Activated naive CD4-positive, alpha-beta T cell (primary cell): ENCODE data around the gene COL6A6.

Experiments used
- DNase-seq, 4 experiments: peaks; one replicate each; lab custom pipeline; 2025; lab: John Stamatoyannopoulos, UW

Gene COL6A6

GRCh38 chr3:130516645-130517512 lies at the start of gene COL6A6:
Gene COL6A6 (plus strand): TSS chr3:130517177. CDS start chr3:130560365, 43,188 bp downstream.
- no peak for DNase-seq

GRCh38 chr3:130468311-130468710 lies 48.7 kb upstream of the COL6A6 start:
- DNase-seq: no peak

DNA sequence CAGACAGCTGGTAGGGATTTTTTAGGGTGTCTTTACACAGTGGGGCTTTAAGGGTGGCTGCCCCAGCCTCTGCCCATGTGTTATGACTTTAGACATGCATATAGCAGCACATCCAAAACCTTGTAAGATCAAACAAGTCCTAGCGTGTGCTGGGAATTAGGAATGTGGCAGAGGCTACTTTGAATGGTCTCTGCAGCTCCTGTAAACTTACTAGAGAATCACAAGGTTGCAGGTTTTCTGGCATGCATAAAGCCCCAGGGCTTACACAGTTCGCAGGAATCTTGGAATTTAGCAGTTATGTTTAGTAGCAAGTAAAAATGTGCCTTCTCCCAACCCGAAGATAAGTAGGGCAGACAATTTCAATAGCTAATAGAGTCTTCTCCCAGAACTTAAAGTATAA lies 46.9 kb upstream of the COL6A6 start:
- DNase-seq: no peak

DNA sequence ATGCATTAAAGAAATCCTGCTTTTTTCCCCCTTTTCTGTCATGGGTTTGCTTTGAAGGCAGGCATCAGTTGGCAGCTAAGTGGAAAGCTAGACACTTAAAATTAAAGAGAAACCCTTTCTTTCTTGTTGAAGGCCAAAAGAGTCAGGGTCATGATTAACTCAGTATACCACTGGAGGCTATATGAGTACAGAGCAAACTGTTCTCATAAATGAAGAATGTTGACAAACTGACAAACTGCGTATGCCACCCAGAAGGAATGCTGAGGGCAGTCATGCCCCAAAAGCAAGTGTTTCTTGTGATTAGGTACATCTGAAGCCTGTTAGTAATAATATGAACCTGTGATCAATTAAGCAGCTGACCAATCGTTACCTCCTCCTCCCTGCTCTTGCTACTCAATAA lies 43.6 kb upstream of the COL6A6 start:
- DNase-seq: no peak

GRCh38 chr3:130480736-130481135 lies 36.2 kb upstream of the COL6A6 start:
- DNase-seq: no peak

GRCh38 chr3:130488288-130488687 lies 28.7 kb upstream of the COL6A6 start:
- no peak for DNase-seq

- no peak for DNase-seq
Observed at GRCh38 chr3:130488769-130489450, 28.1 kb upstream of the COL6A6 start.

DNA sequence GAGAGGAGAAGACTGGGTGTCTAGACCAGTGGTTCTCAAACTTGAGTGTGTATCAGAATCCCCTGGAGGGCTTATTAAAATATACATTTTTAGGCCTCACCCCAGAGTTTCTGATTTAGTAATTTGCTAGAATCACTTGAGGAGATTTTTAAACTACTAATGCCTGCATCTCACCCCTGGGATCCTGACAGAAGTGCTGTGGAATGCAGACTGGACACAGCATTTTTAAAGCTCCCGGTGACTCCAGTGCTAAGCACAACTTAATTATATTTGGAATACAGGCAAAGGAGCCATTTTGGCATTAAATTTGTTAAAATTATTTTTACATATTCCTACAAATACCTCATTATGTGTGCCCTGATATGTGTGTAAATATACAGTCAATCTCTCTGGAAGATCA lies 26.7 kb upstream of the COL6A6 start:
- no peak for DNase-seq

GRCh38 chr3:130491431-130491830 lies 25.5 kb upstream of the COL6A6 start:
- DNase-seq: no peak

GRCh38 chr3:130504701-130505100 lies 12.3 kb upstream of the COL6A6 start:
- no peak for DNase-seq

DNA sequence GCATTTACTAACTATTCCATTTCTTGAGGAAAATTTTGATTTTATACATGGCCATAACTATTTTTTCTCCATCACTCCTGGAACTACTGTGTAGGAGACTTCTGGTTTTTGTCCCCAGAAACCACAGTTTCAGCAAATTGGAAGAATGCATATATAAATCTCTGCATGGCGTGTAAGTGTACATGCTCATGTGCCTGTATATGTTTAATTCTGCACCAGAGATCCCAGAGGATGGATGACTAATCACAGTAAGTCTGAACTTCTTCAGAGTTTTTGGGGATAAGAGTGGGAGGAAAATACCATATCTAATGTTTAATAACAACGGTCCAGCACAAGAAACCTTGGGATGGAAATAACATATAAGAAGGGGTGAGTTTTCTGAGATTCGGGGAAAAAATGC lies 10.9 kb upstream of the COL6A6 start:
- DNase-seq: no peak

- no peak for DNase-seq
Observed at GRCh38 chr3:130507746-130508145, 9.2 kb upstream of the COL6A6 start.

DNA sequence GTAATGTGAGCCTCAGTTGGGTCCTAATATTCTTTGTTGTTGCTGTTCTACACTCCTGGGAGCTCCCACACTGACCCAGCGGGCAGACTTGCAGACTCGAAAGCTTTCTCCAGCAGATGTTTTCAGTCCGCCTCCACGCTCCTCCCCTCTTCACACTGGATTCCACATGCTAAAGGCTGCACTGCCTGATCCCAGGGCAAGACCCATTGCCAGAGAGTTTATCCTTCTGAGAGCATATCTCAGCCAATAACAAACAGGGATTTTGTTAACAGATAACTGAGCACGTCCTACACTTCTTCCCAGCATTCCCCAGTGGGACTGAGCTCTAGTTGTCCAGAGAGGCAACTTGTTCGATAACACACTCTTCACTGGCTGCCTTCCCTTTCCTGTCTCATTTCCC lies 8.0 kb upstream of the COL6A6 start:
- no peak for DNase-seq

DNA sequence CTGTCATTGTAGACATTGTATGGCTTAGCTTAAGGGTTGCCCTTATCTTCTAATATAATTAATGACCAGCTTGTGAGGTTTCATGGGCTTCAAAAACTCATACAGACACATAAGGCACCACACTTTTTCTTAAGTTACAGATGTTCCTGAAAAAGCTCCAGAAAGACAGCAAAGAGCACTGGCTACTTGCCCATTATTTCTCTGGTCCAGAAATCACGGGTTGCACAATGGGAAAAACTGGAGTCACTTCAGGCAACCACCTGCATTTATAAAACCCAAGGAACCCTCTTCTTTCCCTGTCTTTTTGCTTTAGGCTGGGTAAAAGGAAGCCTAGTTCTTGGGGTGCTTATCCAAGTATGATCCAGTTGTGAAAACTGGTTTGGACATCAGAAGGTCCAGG lies 2.3 kb upstream of the COL6A6 start:
- DNase-seq: no peak

DNA sequence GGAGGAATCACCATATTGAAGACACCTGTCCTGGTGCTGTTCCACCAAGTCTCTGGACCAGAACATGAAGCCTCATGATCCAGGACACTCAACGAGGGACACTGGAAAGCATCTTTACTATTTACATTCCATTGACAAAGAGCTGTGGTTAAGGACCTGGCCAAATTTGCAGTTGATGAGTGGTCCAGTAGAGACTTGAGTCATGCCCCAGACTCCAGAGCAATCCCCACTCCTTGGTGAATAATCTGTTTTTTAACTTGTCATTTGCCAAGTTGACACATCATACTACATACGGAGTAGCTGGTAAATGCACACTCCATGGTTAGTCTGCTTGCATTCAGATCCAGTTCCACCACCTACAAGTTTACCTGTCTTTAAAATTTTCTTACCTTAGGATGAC lies 1.2 kb upstream of the COL6A6 start:
- no peak for DNase-seq

DNA sequence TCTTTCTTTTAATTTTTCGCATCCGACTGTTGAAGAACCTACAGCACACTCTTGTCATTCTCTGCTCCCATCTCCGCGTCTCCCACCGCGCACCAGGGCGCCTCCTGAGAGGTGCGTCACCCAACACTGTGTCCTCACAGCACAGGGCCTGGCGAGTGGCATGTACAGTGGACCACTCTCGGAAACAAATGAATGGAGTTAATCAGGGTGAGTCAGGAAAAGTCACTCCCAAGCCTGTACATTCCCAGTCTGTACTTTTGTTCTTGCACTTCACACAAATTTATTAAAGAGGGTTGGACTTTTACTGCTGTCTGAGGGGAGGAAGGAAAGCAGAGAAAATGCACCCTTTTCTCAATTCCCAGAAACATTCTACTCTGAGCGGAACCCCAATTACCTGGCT lies 625 bp downstream of the COL6A6 start:
- DNase-seq: no peak

DNA sequence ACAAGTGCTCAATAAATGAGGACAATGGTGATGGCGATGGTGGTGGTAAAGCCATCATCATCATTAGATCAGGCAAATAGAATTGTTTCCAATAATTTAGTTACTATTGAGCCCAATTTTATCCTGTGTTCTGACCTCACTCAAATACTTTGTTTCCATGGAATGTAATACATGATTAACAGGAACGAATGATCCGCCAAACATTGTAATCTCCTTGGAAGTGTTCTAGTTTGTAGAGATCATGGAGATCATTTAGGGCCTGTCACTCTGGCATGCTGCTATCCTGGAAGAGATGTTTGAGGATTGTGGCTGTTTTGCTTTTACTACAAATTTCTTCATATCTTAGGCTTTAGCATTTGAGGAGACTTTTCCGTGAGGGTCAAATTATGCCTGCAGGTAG lies 2.8 kb downstream of the COL6A6 start:
- DNase-seq: no peak

DNA sequence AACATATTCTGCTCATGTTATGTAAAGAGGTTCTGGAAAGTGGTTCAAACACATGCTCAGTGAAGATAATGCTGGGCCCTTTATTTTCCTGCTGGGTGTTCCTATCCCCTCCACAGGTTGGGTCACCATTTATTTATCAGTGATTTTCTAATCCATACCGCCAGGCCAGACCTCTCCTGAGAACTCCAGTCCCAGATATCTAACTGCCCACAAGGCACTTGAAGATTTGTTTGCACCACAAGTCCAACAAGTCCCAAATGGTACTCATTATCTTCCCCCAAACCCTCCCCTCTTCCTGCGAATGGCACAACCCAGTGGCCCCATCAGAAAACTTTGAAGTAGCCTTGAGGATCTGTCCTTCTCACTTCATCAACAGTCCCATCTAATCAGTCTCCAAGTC lies 5.4 kb downstream of the COL6A6 start:
- DNase-seq: no peak

GRCh38 chr3:130527426-130527825 lies 10.4 kb downstream of the COL6A6 start:
- no peak for DNase-seq

DNA sequence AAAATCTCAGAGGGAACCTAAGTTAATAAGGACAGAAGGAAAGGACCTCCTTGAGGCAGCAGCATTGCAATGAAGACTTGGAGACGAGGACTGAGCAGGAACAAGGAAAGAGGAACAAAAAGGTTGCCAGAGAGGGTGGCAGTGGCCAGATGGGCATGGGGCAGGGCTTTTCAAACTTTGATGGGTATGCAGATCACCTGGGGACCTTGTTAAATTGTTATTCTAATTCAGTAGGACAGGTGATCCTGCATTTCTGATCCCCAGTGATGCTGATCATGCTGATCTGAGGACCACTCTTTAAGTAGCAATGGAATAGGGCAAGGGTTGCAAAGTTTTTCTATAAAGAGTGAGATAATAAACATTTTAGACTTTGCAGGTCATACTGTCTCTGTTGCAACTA lies 11.1 kb downstream of the COL6A6 start:
- DNase-seq: no peak

GRCh38 chr3:130529486-130530215 lies 12.7 kb downstream of the COL6A6 start:
- DNase-seq: no peak

- no peak for DNase-seq
Observed at GRCh38 chr3:130533247-130533646, 16.3 kb downstream of the COL6A6 start.
